HEK293 (cell line): Measurements from ENCODE around the gene ZNF423.

Experiments
- CTCF ChIA-PET: fragments of 350-600 bp; formaldehyde crosslinking; extraction: SDS; loops from one replicate; lab custom pipeline; 2021; ENCODE audit warnings: antibody characterized with exemption; lab: Yijun Ruan, JAX
- POLR2A ChIA-PET: fragments of 300-600 bp; formaldehyde crosslinking; extraction: SDS; loops from one replicate; lab custom pipeline; 2020; ENCODE audit warnings: antibody characterized with exemption, inconsistent platforms; lab: Yijun Ruan, JAX
- H3K27ac ChIP-seq: fragments of 200-500 bp; sonication (Bioruptor generic); 2 replicates; pipeline ENCODE4 v1.5.1; 2014; ENCODE audit warnings: low read depth, low read length, control low read depth, inconsistent platforms; ENCODE audit errors: extremely low read depth
- H3K36me3 ChIP-seq, 2 experiments: fragments of 200-500 bp in 1 of 2; sonication (Bioruptor generic) in 1 of 2; 1 replicate in 1 of 2; 2 replicates in 1 of 2; pipeline ENCODE4 v1.5.1; 2014 to 2017; ENCODE audit warnings: inconsistent platforms in 2 of 2, low read length in 2 of 2; ENCODE audit not compliant: control insufficient read depth in 2 of 2, insufficient read depth in 1 of 2
- H3K4me1 ChIP-seq: fragments of 200-500 bp; sonication (Bioruptor generic); 2 replicates; pipeline ENCODE4 v1.5.1; 2014; ENCODE audit warnings: mild to moderate bottlenecking, low read length, inconsistent platforms; ENCODE audit not compliant: control insufficient read depth, insufficient read depth
- H3K4me3 ChIP-seq: 2 replicates; pipeline ENCODE4 v1.5.1; 2011; ENCODE audit warnings: low read depth, mild to moderate bottlenecking, control low read depth, low read length, moderate library complexity
- H3K9me3 ChIP-seq: fragments of 200-500 bp; sonication (Bioruptor generic); 2 replicates; pipeline ENCODE4 v1.5.1; 2014; ENCODE audit warnings: low read depth, low read length, inconsistent platforms; ENCODE audit not compliant: control insufficient read depth, insufficient read depth
- BCL6B ChIP-seq: fragments of 450-650 bp; formaldehyde crosslinking; IDR thresholded peaks from 2 replicates; pipeline ENCODE4 v1.5.1; 2017; ENCODE audit warnings: missing biosample characterization, missing genetic modification characterization
- GLIS2 ChIP-seq: fragments of 450-650 bp; formaldehyde crosslinking; IDR thresholded peaks from 2 replicates; pipeline ENCODE4 v1.5.1; 2016; ENCODE audit warnings: missing biosample characterization, missing genetic modification characterization
- KLF16 ChIP-seq: fragments of 450-650 bp; formaldehyde crosslinking; IDR thresholded peaks from 2 replicates; pipeline ENCODE4 v1.5.1; 2017; ENCODE audit warnings: missing biosample characterization, missing genetic modification characterization
- KLF9 ChIP-seq: fragments of 450-650 bp; formaldehyde crosslinking; IDR thresholded peaks from 2 replicates; pipeline ENCODE4 v1.5.1; 2016; ENCODE audit warnings: missing biosample characterization, missing genetic modification characterization, low read depth
- SP7 ChIP-seq: fragments of 450-650 bp; formaldehyde crosslinking; IDR thresholded peaks from 2 replicates; pipeline ENCODE4 v1.5.1; 2016; ENCODE audit warnings: missing biosample characterization, missing genetic modification characterization
- ZBTB17 ChIP-seq: fragments of 450-650 bp; formaldehyde crosslinking; IDR thresholded peaks from 2 replicates; pipeline ENCODE4 v1.5.1; 2016; ENCODE audit warnings: missing biosample characterization, missing genetic modification characterization
- ZBTB20 ChIP-seq: fragments of 450-650 bp; formaldehyde crosslinking; IDR thresholded peaks from 2 replicates; pipeline ENCODE4 v1.5.1; 2016; ENCODE audit warnings: missing biosample characterization, missing genetic modification characterization
- ZBTB48 ChIP-seq: fragments of 450-650 bp; formaldehyde crosslinking; IDR thresholded peaks from 2 replicates; pipeline ENCODE4 v1.5.1; 2016; ENCODE audit warnings: missing biosample characterization, missing genetic modification characterization
- ZBTB8A ChIP-seq: fragments of 450-650 bp; formaldehyde crosslinking; IDR thresholded peaks from 2 replicates; pipeline ENCODE4 v1.5.1; 2016; ENCODE audit warnings: missing biosample characterization, missing genetic modification characterization
- ZFHX2 ChIP-seq: fragments of 450-650 bp; formaldehyde crosslinking; conservative IDR thresholded peaks from 2 replicates; pipeline ENCODE4 v1.5.1; 2016; ENCODE audit warnings: missing biosample characterization, missing genetic modification characterization
- ZFP69B ChIP-seq: fragments of 450-650 bp; formaldehyde crosslinking; IDR thresholded peaks from 2 replicates; pipeline ENCODE4 v1.5.1; 2016; ENCODE audit warnings: missing biosample characterization, missing genetic modification characterization
- ZIC2 ChIP-seq: fragments of 450-650 bp; formaldehyde crosslinking; IDR thresholded peaks from 2 replicates; pipeline ENCODE4 v1.5.1; 2016; ENCODE audit warnings: missing biosample characterization, missing genetic modification characterization
- ZNF121 ChIP-seq: fragments of 450-650 bp; formaldehyde crosslinking; IDR thresholded peaks from 2 replicates; pipeline ENCODE4 v1.5.1; 2016; ENCODE audit warnings: missing biosample characterization, missing genetic modification characterization
- ZNF140 ChIP-seq: fragments of 450-650 bp; formaldehyde crosslinking; IDR thresholded peaks from 2 replicates; pipeline ENCODE4 v1.5.1; 2016; ENCODE audit warnings: missing biosample characterization, missing genetic modification characterization
- ZNF146 ChIP-seq: fragments of 450-650 bp; formaldehyde crosslinking; IDR thresholded peaks from 2 replicates; pipeline ENCODE4 v1.5.1; 2016; ENCODE audit warnings: missing biosample characterization, missing genetic modification characterization
- ZNF23 ChIP-seq: fragments of 450-650 bp; formaldehyde crosslinking; IDR thresholded peaks from 2 replicates; pipeline ENCODE4 v1.5.1; 2016; ENCODE audit warnings: missing biosample characterization, missing genetic modification characterization, borderline replicate concordance
- ZNF335 ChIP-seq: fragments of 450-650 bp; formaldehyde crosslinking; conservative IDR thresholded peaks from 2 replicates; pipeline ENCODE4 v1.5.1; 2016; ENCODE audit warnings: missing biosample characterization, missing genetic modification characterization
- ZNF341 ChIP-seq: fragments of 450-650 bp; formaldehyde crosslinking; IDR thresholded peaks from 2 replicates; pipeline ENCODE4; 2016; ENCODE audit warnings: low read depth, missing biosample characterization, missing genetic modification characterization
- ZNF561 ChIP-seq: fragments of 450-650 bp; IDR thresholded peaks from 2 replicates; pipeline ENCODE4 v1.5.1; 2018; ENCODE audit warnings: missing biosample characterization, missing genetic modification characterization, borderline replicate concordance
- ZNF600 ChIP-seq: fragments of 450-650 bp; formaldehyde crosslinking; IDR thresholded peaks from 2 replicates; pipeline ENCODE4 v1.5.1; 2016; ENCODE audit warnings: missing biosample characterization, missing genetic modification characterization
- ZNF654 ChIP-seq: fragments of 450-650 bp; formaldehyde crosslinking; IDR thresholded peaks from 2 replicates; pipeline ENCODE4 v1.5.1; 2016; ENCODE audit warnings: low read depth, missing biosample characterization, missing genetic modification characterization
- ZNF664 ChIP-seq: fragments of 450-650 bp; formaldehyde crosslinking; IDR thresholded peaks from 2 replicates; pipeline ENCODE4 v1.5.1; 2016; ENCODE audit warnings: missing biosample characterization, missing genetic modification characterization
- ZNF677 ChIP-seq: fragments of 450-650 bp; IDR thresholded peaks from 2 replicates; pipeline ENCODE4 v1.5.0; 2018; ENCODE audit warnings: missing biosample characterization, mild to moderate bottlenecking, missing genetic modification characterization, moderate library complexity
- ZNF76 ChIP-seq: fragments of 450-650 bp; formaldehyde crosslinking; IDR thresholded peaks from 2 replicates; pipeline ENCODE4; 2016; ENCODE audit warnings: low read depth, missing biosample characterization, missing genetic modification characterization, borderline replicate concordance
- TF ChIP-seq, protein P1 (sequence below): fragments of 450-650 bp; formaldehyde crosslinking; IDR thresholded peaks from 2 replicates; pipeline ENCODE4 v1.5.1; 2017; ENCODE audit warnings: missing biosample characterization, missing genetic modification characterization
- TF ChIP-seq, protein P2 (sequence below): fragments of 450-650 bp; formaldehyde crosslinking; IDR thresholded peaks from 2 replicates; pipeline ENCODE4 v1.5.1; 2016; ENCODE audit warnings: missing biosample characterization, missing genetic modification characterization
- TF ChIP-seq, protein P3 (sequence below): fragments of 450-650 bp; formaldehyde crosslinking; IDR thresholded peaks from 2 replicates; pipeline ENCODE4 v1.5.1; 2016; ENCODE audit warnings: missing biosample characterization, missing genetic modification characterization
- TF ChIP-seq, protein P4 (sequence below): fragments of 450-650 bp; formaldehyde crosslinking; IDR thresholded peaks from 2 replicates; pipeline ENCODE4 v1.5.1; 2016; ENCODE audit warnings: missing biosample characterization, missing genetic modification characterization

The ZNF423 gene

GRCh38 chr16:49856672-49857330 lies 889 bp upstream of the ZNF423 start (continued):
- no peak for TF ChIP-seq BCL6B
- 0 out of 2 replicates have a peak, but pooled peaks have one; percentile 33 for TF ChIP-seq ZNF600 (tag by site-specific recombination)
- TF ChIP-seq ZNF23 (tag by site-specific recombination), result no peak
- peak; percentile 16; the same call in 1 of the 2 replicates for TF ChIP-seq ZNF654 (tag by site-specific recombination)
- TF ChIP-seq, protein P1, sequence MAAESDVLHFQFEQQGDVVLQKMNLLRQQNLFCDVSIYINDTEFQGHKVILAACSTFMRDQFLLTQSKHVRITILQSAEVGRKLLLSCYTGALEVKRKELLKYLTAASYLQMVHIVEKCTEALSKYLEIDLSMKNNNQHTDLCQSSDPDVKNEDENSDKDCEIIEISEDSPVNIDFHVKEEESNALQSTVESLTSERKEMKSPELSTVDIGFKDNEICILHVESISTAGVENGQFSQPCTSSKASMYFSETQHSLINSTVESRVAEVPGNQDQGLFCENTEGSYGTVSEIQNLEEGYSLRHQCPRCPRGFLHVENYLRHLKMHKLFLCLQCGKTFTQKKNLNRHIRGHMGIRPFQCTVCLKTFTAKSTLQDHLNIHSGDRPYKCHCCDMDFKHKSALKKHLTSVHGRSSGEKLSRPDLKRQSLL, result no peak
- TF ChIP-seq ZIC2, result peak; percentile 89
- TF ChIP-seq, all 188 proteins: peak for 12

GRCh38 chr16:49855280-49855821 lies 561 bp downstream of the ZNF423 start:
- POLR2A ChIA-PET, result no interaction called here
- H3K27ac ChIP-seq, result peak overlapping the region; percentile 68; the same call in 1 of the 2 replicates
- H3K4me1 ChIP-seq, result peaks cover 2% of the 10 kb centered on the region
- CTCF ChIA-PET, result interaction anchor here (0.6 kb wide), 1 partner anchor 237 kb away, joined by 3 read pairs; no protein-coding TSS in a partner anchor
- peak overlapping the region; percentile 52 for H3K4me3 ChIP-seq
- no peaks in the 10 kb centered on the region for H3K36me3 ChIP-seq
- no peaks in the 10 kb centered on the region for H3K9me3 ChIP-seq
- TF ChIP-seq, protein P1, result peak; percentile 79; the same call in 1 of the 2 replicates
- TF ChIP-seq ZBTB8A (tag by site-specific recombination) (peak; percentile 72), KLF9 (peak; percentile 90), ZNF341 (tag by site-specific recombination) (peak; percentile 70), ZNF664 (tag by site-specific recombination) (no peak), KLF16 (tag by site-specific recombination) (peak; percentile 96), ZBTB20 (tag by site-specific recombination) (peak; percentile 76), GLIS2 (tag by site-specific recombination) (no peak; the same call in 1 of the 2 replicates), ZBTB17 (peak; percentile 40; the same call in 1 of the 2 replicates), SP7 (peak; percentile 42; the same call in 1 of the 2 replicates), ZNF121 (tag by site-specific recombination) (no peak), ZNF677 (tag by site-specific recombination) (0 out of 2 replicates have a peak, but pooled peaks have one; percentile 6), ZFHX2 (peak; percentile 99), ZNF140 (no peak), ZNF561 (tag by site-specific recombination) (peak; percentile 63), ZNF76 (peak; percentile 39; the same call in 1 of the 2 replicates), ZNF146 (tag by site-specific recombination) (no peak), ZNF335 (tag by site-specific recombination) (peak; percentile 29; the same call in 1 of the 2 replicates), ZBTB48 (tag by site-specific recombination) (peak; percentile 50; the same call in 1 of the 2 replicates), ZFP69B (tag by site-specific recombination) (no peak)
- TF ChIP-seq, protein P2, sequence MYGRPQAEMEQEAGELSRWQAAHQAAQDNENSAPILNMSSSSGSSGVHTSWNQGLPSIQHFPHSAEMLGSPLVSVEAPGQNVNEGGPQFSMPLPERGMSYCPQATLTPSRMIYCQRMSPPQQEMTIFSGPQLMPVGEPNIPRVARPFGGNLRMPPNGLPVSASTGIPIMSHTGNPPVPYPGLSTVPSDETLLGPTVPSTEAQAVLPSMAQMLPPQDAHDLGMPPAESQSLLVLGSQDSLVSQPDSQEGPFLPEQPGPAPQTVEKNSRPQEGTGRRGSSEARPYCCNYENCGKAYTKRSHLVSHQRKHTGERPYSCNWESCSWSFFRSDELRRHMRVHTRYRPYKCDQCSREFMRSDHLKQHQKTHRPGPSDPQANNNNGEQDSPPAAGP, result peak; percentile 46; the same call in 1 of the 2 replicates
- TF ChIP-seq, protein P3, sequence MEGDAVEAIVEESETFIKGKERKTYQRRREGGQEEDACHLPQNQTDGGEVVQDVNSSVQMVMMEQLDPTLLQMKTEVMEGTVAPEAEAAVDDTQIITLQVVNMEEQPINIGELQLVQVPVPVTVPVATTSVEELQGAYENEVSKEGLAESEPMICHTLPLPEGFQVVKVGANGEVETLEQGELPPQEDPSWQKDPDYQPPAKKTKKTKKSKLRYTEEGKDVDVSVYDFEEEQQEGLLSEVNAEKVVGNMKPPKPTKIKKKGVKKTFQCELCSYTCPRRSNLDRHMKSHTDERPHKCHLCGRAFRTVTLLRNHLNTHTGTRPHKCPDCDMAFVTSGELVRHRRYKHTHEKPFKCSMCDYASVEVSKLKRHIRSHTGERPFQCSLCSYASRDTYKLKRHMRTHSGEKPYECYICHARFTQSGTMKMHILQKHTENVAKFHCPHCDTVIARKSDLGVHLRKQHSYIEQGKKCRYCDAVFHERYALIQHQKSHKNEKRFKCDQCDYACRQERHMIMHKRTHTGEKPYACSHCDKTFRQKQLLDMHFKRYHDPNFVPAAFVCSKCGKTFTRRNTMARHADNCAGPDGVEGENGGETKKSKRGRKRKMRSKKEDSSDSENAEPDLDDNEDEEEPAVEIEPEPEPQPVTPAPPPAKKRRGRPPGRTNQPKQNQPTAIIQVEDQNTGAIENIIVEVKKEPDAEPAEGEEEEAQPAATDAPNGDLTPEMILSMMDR, result 0 out of 2 replicates have a peak, but pooled peaks have one; percentile 36
- TF ChIP-seq, protein P4, sequence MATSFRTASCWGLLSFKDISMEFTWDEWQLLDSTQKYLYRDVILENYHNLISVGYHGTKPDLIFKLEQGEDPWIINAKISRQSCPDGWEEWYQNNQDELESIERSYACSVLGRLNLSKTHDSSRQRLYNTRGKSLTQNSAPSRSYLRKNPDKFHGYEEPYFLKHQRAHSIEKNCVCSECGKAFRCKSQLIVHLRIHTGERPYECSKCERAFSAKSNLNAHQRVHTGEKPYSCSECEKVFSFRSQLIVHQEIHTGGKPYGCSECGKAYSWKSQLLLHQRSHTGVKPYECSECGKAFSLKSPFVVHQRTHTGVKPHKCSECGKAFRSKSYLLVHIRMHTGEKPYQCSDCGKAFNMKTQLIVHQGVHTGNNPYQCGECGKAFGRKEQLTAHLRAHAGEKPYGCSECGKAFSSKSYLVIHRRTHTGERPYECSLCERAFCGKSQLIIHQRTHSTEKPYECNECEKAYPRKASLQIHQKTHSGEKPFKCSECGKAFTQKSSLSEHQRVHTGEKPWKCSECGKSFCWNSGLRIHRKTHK (tag by site-specific recombination), result no peak
